Stimulated activated CD4-positive, alpha-beta T cell treated with anti-CD3 and anti-CD28 coated beads, Interleukin-2, amount 100 ng/mL, for 48 hours (primary cell): Measurements from ENCODE around the gene ZBTB49.
"Not testable (repeated sequence)": the region's sequence is repeated elsewhere in the genome, so short reads cannot be mapped to it uniquely, and the experiment has no call there.

Source experiments
- DNase-seq, 2 donors: peaks; one replicate each; pipeline ENCODE4 v3.0.0-alpha.2; 2020

The ZBTB49 gene

GRCh38 chr4:4326166-4326565, 36.1 kb downstream of the ZBTB49 start:
- DNase-seq = no peak

- DNase-seq = no peak
These were observed 37.6 kb downstream of the ZBTB49 start for GRCh38 chr4:4327652-4328121.

DNA sequence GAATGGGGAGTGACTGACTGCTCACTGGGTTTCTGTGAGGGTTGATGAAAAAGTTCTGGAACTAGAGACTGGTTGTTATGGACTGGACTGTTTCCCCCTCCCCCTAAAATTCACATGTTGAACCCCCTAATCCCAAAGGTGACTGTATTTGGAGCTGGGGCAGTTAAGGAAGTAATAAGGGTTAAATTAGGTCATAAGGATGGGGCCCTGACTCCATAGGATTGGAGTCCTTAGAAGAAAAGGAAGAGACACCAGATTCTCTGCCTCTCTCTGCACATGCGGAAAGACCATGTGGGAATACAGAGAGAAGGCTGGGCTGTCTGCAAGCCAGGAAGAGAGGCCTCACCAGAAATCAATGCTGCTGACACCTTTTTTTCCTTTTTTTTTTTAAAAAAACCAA, 38.2 kb downstream of the ZBTB49 start:
- DNase-seq = no peak

DNA sequence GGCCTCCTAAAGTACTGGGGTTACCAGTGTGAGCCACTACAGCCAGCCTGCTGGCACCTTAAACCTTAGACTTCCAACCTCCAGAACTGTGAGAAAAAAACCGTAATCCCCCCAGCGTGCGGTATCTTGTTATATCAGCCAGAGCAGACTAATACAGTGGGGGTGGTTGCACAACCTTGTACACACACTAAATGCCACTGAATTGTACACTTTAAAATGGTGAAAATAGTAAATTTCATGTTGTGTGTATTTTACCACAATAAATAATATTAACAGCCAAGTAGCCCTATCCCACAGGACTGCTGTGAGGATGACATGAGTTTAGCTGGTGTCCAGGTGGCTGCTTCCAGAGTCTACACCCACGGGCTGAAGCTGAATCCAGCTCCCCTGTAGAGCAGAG, 38.8 kb downstream of the ZBTB49 start:
- DNase-seq = no peak

- no peak for DNase-seq
These were observed 39.4 kb downstream of the ZBTB49 start for GRCh38 chr4:4329496-4329895.

- no peak for DNase-seq
These were observed 40.7 kb downstream of the ZBTB49 start for GRCh38 chr4:4330794-4331193.

DNA sequence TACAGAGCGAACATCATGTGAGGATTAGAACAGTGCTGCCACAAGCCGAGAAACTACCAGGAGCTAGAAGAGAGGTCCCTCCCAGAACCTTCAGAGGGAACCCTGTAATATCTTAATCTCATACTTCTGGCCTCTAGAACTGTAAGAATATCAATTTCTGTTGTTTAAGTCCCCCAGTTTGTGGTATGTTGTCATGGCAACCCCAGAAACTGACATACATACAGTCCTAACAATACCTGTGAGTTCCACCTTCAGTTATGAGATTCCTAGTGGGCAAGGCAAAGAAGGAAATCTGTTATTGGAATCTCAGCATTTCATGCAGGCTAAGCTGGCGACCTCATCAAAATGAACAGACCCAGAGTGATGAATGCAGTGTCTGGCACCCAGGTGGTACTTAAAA, 42.5 kb downstream of the ZBTB49 start:
- no peak for DNase-seq

GRCh38 chr4:4333265-4333706, 43.2 kb downstream of the ZBTB49 start:
- no peak for DNase-seq

DNA sequence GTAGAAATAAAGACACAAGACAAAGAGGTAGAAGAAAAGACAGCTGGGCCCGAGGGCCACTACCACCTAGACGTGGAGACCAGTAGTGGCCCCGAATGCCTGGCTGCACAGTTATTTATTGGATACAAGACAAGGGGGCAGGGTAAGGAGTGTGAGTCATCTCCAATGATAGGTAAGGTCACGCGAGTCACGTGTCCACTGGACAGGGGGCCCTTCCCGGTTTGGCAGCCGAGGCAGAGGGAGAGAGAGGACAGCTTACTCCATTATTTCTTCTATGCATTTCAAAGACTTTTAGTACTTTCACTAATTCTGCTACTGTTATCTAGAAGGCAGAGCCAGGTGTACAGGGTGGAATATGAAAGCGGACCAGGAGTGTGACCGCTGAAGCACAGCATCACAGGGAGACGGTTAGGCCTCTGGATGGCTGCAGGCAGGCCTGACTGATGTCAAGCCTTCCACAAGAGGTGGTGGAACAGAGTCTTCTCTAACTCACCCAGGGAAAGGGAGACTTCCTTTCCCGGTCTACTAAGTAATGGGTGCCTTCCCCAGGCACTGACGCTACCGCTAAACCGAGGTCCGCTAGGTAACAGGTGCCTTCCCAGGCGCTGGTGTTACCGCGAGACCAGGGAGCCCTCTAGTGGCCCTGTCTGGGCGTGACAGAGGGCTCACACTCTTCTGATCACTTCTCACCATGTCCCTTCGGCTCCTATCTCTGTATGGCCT, 44.9 kb downstream of the ZBTB49 start:
- peak; percentile 62 to 64 for DNase-seq

- DNase-seq = no peak
These were observed 48.4 kb downstream of the ZBTB49 start for GRCh38 chr4:4338210-4339001.

DNA sequence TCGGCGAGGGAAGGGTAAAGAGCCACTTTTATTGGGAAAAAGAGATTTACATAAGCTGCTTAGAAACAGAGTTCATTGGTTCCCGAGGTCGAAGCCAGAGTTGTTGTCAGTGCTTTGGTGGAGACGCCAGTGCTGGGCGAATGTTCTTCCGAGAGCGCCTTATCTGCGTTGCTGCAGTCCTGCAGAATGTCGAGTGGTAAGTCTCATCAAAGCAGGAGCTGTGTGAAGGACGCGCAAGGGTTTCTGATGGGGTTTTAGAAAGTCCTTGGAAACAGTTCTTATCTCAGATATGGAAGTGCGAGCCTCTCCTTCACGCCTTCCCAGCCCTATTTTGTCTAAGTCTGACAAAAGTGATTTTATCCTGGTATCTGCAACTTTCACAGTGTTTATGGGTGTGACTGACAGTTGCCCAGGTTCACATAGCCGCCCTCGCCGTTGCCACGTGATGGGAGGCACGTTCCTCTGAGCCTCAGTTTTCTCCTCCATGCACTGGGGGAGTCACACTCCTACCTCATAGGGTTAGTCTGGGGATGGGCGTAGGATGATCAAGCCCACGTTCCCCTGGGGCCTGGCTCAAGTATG, 49.5 kb downstream of the ZBTB49 start:
- no peak for DNase-seq

- no peak for DNase-seq
These were observed 52.0 kb downstream of the ZBTB49 start for GRCh38 chr4:4341861-4342650.

DNA sequence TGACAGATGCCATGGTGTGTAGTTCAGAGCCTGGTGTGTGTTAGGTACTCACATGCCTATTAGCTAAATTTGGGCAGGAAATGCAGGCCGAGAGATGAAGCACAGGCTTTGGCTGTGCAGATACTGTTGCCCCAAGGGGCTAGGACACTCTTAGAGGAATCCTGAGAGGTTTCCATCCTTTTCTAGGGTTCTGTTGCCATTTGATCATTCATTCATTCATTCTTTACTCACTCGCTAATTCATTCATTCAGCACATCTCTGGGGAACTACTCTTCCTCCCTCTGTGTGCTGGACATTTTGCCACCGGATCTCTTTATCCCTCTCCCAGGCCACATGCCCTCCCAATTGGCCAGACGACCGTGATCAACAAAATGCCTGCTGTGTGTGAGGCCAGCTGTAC, 53.0 kb downstream of the ZBTB49 start:
- no peak for DNase-seq

- DNase-seq = no peak
These were observed 55.0 kb downstream of the ZBTB49 start for GRCh38 chr4:4344915-4345527.

- DNase-seq = no peak
These were observed 57.5 kb downstream of the ZBTB49 start for GRCh38 chr4:4347585-4347984.

- DNase-seq = not testable (repeated sequence)
These were observed 58.5 kb downstream of the ZBTB49 start for GRCh38 chr4:4348585-4348984.

DNA sequence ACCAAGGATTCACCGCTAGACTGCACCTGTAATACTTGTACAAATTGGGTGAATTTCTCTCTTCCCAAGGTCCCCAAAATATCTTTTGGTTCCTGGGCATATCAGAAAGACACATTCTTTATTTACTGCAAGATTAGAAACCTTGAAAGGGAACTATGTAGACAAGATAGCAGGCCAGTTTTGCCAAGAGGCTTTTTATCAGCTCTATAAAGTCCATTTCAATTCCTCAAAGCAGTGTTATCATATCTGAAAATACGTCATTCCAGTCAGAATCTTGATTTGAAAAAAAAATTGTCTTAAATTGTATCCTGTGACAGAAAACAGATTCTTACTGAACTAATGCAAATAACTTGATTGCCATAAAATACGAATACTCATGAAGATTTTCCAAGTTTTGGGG, 59.8 kb downstream of the ZBTB49 start:
- no peak for DNase-seq

DNA sequence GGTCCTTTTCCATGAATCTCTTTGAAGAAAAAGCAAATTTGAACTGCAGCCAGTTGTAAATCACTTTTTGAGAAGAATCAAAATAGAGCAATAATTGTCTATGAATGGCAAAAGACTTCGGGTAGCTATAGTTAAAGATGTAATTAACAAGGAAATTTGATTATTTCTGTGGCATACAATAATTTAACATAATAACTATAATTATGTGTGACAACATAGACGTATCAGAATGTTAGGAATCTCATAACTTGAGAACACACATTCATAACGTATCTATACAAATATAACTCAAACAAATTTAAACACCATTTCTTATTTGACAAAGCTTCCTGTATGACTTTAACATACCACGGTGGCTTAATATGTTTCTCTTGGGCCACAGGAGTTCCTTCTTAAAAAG, 60.9 kb downstream of the ZBTB49 start:
- DNase-seq = no peak

DNA sequence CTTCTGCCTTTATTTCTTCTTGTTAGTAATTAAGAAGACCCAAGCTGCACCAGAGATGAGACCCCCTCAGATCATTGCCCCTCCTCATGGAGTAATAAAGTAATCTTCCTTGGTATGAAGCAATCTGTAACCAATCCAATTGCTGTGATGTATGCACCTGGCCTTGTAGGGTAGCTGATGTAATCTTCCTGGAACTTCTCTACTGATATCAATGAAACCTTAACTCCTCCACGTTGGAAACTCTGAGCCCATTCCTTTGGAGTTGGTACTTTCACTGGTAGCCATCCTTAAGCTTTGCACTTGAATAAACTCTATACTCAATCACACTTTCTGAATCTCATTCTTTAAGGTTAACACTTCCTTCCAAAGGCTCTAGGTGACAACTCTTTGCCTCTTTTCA, 65.3 kb downstream of the ZBTB49 start:
- DNase-seq = no peak

GRCh38 chr4:4356106-4357041, 66.3 kb downstream of the ZBTB49 start:
- DNase-seq = no peak

GRCh38 chr4:4358093-4358854, 68.2 kb downstream of the ZBTB49 start:
- no peak for DNase-seq
